ENCODE results near the gene RPIA. TPM values are rescaled to one million over a fixed set of nuclear protein-coding genes. Genes with fewer than 3 reads are reported as not detected.
"Not testable (repeated sequence)": the region's sequence is repeated elsewhere in the genome, so short reads cannot be mapped to it uniquely, and the experiment has no call there.

RPIA gene
- total RNA-seq, 1 donor from 2014 or later, result 10.5 TPM

GRCh38 chr2:88760819-88761598 is 69.5 kb downstream of the RPIA start:
- no peak for DNase-seq (ENCODE audit: low spot score)
- intact Hi-C loops (cut with DNase I), result no loop called here

- intact Hi-C loops (cut with DNase I), result no loop called here
- peak; percentile 71 for DNase-seq (ENCODE audit: low spot score)
These were observed 72.8 kb downstream of the RPIA start for GRCh38 chr2:88764141-88764849.

- peak; percentile 67 for DNase-seq (ENCODE audit: low spot score)
- intact Hi-C loops (cut with DNase I), result no loop called here
These were observed 73.3 kb downstream of the RPIA start for GRCh38 chr2:88764850-88765153.

GRCh38 chr2:88765154-88765888 is 73.8 kb downstream of the RPIA start:
- intact Hi-C loops (cut with DNase I), result no loop called here
- no peak for DNase-seq (ENCODE audit: low spot score)

- intact Hi-C loops (cut with DNase I); DNase-seq (ENCODE audit: low spot score): not testable (repeated sequence)
These were observed 74.5 kb downstream of the RPIA start for GRCh38 chr2:88765889-88766481.

GRCh38 chr2:88770016-88770415 is 78.5 kb downstream of the RPIA start:
- intact Hi-C loops (cut with DNase I), result no loop called here
- no peak for DNase-seq (ENCODE audit: low spot score)

- DNase-seq (ENCODE audit: low spot score); intact Hi-C loops (cut with DNase I): not testable (repeated sequence)
These were observed 82.0 kb downstream of the RPIA start for GRCh38 chr2:88773233-88774028.

GRCh38 chr2:88789213-88789612 is 97.7 kb downstream of the RPIA start:
- intact Hi-C loops (cut with DNase I); DNase-seq (ENCODE audit: low spot score): not testable (repeated sequence)

- DNase-seq (ENCODE audit: low spot score); intact Hi-C loops (cut with DNase I): not testable (repeated sequence)
These were observed 104.5 kb downstream of the RPIA start for GRCh38 chr2:88795932-88796331.

- intact Hi-C loops (cut with DNase I); DNase-seq (ENCODE audit: low spot score): not testable (repeated sequence)
These were observed 105.0 kb downstream of the RPIA start for GRCh38 chr2:88796523-88796922.

GRCh38 chr2:88797164-88797563 is 105.7 kb downstream of the RPIA start:
- intact Hi-C loops (cut with DNase I); DNase-seq (ENCODE audit: low spot score): not testable (repeated sequence)

Other genes starting within 250 kb of the RPIA start
- not detected for gene FOXI3, start 239.0 kb upstream of the RPIA start, total RNA-seq
- gene EIF2AK3, start 64.2 kb upstream of the RPIA start, total RNA-seq, result 20.7 TPM

Measured in cardiac septum (tissue), 1 donor.